Measurements from ENCODE around the gene USP5. TPM values are rescaled to one million over a fixed set of nuclear protein-coding genes. Genes with fewer than 3 reads are reported as not detected.

USP5 gene
- total RNA-seq: 10 to 100 TPM; 35.3 to 45.1 TPM

GRCh38 chr12:6851921-6852650, at the start of gene USP5:
USP5 (plus strand) TSS chr12:6852150; CDS start chr12:6852180, 30 bp downstream.
- TF ChIP-seq CTCF (IDR thresholded peaks at IDR 0.05): no peak
- DNase-seq (ENCODE audit: low spot score): peak; percentile 99
- peaks cover 0 to 15% of the 10 kb centered on the region in 2 donors for H3K4me1 ChIP-seq
- H3K4me3 ChIP-seq: peak within 1 kb of the TSS; percentile 68 to 85
- H3K27me3 ChIP-seq: no peaks in the 10 kb centered on the region
- H3K9me3 ChIP-seq: no peaks in the 10 kb centered on the region
- peaks cover 17% of the 10 kb centered on the region for H3K36me3 ChIP-seq
- H3K27ac ChIP-seq: peak within 1 kb of the TSS; percentile 97

- no peak for TF ChIP-seq CTCF (IDR thresholded peaks at IDR 0.05)
- H3K27ac ChIP-seq: no peak overlapping the region
- DNase-seq (ENCODE audit: low spot score): no peak
Measured at GRCh38 chr12:6807170-6807569, 44.8 kb upstream of the USP5 start.

GRCh38 chr12:6809056-6809455, 42.9 kb upstream of the USP5 start:
- H3K27me3 ChIP-seq: no peaks in the 10 kb centered on the region
- no peaks in the 10 kb centered on the region for H3K4me1 ChIP-seq
- H3K4me3 ChIP-seq: no peak overlapping the region
- no peaks in the 10 kb centered on the region for H3K36me3 ChIP-seq
- H3K9me3 ChIP-seq: no peaks in the 10 kb centered on the region
- no peak for TF ChIP-seq CTCF (IDR thresholded peaks at IDR 0.05)
- no peak overlapping the region for H3K27ac ChIP-seq
- DNase-seq (ENCODE audit: low spot score): no peak

More at GRCh38 chr12:6807170-6807569, 44.8 kb upstream of the USP5 start:
- no peaks in the 10 kb centered on the region for H3K27me3 ChIP-seq
- H3K4me3 ChIP-seq: no peak overlapping the region
- H3K36me3 ChIP-seq: no peaks in the 10 kb centered on the region
- no peaks in the 10 kb centered on the region for H3K4me1 ChIP-seq
- H3K9me3 ChIP-seq: no peaks in the 10 kb centered on the region

GRCh38 chr12:6810758-6811157, 41.2 kb upstream of the USP5 start:
- no peak overlapping the region for H3K27ac ChIP-seq
- TF ChIP-seq CTCF (IDR thresholded peaks at IDR 0.05): no peak

GRCh38 chr12:6813363-6813762, 38.6 kb upstream of the USP5 start:
- no peak overlapping the region for H3K27ac ChIP-seq
- no peaks in the 10 kb centered on the region for H3K36me3 ChIP-seq
- TF ChIP-seq CTCF (IDR thresholded peaks at IDR 0.05): no peak
- no peaks in the 10 kb centered on the region for H3K27me3 ChIP-seq
- DNase-seq (ENCODE audit: low spot score): no peak
- H3K4me1 ChIP-seq: no peaks in the 10 kb centered on the region
- H3K9me3 ChIP-seq: no peaks in the 10 kb centered on the region
- H3K4me3 ChIP-seq: no peak overlapping the region

More at GRCh38 chr12:6810758-6811157, 41.2 kb upstream of the USP5 start:
- Histone ChIP-seq H3K4me1 (no peaks in the 10 kb centered on the region), H3K36me3 (no peaks in the 10 kb centered on the region), H3K27me3 (no peaks in the 10 kb centered on the region), H3K4me3 (no peak overlapping the region), H3K9me3 (no peaks in the 10 kb centered on the region)
- no peak for DNase-seq (ENCODE audit: low spot score)

- Histone ChIP-seq H3K27ac (no peak overlapping the region), H3K27me3 (no peaks in the 10 kb centered on the region), H3K4me1 (peaks cover 3 to 9% of the 10 kb centered on the region in 2 donors), H3K36me3 (no peaks in the 10 kb centered on the region), H3K9me3 (no peaks in the 10 kb centered on the region), H3K4me3 (no peak overlapping the region)
- no peak for DNase-seq (ENCODE audit: low spot score)
- no peak for TF ChIP-seq CTCF (IDR thresholded peaks at IDR 0.05)
Measured at GRCh38 chr12:6816598-6816997, 35.4 kb upstream of the USP5 start.

Measured in right atrium auricular region (tissue), 2 donors.